ENCODE measurements around the gene PM20D1.

DNA sequence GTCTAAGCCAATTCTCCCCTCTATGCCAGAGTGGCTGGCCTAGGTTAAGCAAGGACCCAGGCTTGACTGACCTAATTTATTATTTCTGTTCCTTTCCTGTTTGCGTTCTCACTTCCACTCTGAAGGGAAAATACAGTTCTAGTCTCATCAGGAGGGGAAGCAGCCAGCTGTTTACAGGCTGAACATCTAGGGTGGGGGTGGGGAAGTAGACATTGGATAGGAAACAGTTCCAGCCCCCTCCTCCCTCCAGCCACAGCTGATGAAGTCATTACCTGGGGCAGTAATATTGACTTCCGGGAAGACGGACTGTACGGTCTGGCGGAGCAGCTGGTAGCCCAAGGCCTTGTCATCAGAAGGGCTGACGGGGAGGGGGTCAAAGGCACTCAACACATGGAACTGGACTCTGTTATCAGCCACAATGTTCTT, 17.6 kb downstream of the PM20D1 start:
- TF ChIP-seq, protein P1, sequence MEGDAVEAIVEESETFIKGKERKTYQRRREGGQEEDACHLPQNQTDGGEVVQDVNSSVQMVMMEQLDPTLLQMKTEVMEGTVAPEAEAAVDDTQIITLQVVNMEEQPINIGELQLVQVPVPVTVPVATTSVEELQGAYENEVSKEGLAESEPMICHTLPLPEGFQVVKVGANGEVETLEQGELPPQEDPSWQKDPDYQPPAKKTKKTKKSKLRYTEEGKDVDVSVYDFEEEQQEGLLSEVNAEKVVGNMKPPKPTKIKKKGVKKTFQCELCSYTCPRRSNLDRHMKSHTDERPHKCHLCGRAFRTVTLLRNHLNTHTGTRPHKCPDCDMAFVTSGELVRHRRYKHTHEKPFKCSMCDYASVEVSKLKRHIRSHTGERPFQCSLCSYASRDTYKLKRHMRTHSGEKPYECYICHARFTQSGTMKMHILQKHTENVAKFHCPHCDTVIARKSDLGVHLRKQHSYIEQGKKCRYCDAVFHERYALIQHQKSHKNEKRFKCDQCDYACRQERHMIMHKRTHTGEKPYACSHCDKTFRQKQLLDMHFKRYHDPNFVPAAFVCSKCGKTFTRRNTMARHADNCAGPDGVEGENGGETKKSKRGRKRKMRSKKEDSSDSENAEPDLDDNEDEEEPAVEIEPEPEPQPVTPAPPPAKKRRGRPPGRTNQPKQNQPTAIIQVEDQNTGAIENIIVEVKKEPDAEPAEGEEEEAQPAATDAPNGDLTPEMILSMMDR (conservative IDR thresholded peaks at IDR 0.05): no peak
- no peak for TF ChIP-seq EZH2 (IDR thresholded peaks at IDR 0.05; ENCODE audit: low read depth)
